ENCODE measurements around the gene PRSS2.

DNA sequence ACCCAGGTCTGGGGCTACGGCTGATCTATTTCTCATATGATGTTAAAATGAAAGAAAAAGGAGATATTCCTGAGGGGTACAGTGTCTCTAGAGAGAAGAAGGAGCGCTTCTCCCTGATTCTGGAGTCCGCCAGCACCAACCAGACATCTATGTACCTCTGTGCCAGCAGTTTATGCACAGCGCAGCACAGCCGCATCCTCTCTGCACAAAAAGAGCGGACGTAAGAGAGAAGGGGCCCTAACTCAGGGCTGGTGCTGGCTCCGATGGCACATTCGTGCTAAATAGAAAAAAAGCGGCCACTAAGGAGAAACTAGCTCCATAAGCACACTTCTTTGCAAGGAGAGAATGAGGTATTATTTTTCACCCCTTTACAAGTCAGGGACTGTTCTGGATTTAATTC lies 49.8 kb upstream of the PRSS2 start:
- no peak for TF ChIP-seq POLR2A (IDR thresholded peaks at IDR 0.05)
- no peak for TF ChIP-seq CTCF (IDR thresholded peaks at IDR 0.05)

Measured in lower leg skin (tissue), 3 donors.